ENCODE results near the gene OR51T1.
"Not testable (repeated sequence)": the region's sequence is repeated elsewhere in the genome, so short reads cannot be mapped to it uniquely, and the experiment has no call there.

OR51T1 gene, protein sequence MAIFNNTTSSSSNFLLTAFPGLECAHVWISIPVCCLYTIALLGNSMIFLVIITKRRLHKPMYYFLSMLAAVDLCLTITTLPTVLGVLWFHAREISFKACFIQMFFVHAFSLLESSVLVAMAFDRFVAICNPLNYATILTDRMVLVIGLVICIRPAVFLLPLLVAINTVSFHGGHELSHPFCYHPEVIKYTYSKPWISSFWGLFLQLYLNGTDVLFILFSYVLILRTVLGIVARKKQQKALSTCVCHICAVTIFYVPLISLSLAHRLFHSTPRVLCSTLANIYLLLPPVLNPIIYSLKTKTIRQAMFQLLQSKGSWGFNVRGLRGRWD

DNA sequence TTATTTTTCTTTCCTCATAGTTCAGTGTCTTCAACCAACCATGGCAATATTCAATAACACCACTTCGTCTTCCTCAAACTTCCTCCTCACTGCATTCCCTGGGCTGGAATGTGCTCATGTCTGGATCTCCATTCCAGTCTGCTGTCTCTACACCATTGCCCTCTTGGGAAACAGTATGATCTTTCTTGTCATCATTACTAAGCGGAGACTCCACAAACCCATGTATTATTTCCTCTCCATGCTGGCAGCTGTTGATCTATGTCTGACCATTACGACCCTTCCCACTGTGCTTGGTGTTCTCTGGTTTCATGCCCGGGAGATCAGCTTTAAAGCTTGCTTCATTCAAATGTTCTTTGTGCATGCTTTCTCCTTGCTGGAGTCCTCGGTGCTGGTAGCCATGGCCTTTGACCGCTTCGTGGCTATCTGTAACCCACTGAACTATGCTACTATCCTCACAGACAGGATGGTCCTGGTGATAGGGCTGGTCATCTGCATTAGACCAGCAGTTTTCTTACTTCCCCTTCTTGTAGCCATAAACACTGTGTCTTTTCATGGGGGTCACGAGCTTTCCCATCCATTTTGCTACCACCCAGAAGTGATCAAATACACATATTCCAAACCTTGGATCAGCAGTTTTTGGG is at the start of gene OR51T1:
OR51T1 (plus strand) TSS at position 41 of the 641 bp plus-strand sequence; CDS start at position 41, 0 bp downstream.
- DNase-seq (ENCODE audit: low read depth in 2 of 2) = no peak

DNA sequence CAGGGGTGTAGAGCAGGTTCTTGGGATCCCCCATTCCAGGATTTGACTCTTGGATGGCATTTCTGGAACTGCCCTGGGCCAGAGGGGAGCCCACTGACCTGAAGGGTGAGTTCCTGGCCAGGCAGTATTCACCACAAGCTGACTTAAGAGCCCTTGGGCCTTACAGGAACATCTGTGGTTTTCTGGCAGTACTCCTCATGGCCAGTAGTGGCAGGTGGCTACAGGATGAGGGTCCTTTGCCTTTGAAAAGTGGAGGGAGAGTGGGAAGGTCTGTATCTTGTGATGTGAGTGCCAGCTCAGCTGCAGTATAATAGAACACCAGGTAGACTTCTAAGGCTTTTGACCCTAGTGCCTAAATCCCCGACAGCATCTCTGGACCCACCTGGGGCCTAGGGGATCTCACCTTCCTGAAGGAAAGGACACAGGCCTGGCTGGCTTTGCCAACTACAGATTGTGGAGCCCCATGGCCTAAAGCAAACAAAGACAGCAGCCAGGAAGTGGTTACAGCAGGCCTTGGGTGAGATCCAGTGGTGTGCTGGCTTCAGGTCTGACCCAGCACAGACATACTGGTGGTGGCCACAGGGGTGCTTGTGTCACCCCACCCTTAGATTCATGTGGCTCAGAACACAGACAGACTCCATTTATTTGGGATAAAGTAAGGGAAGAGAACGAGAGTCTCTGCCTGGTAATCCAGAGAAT is 41.7 kb upstream of the OR51T1 start:
- DNase-seq (ENCODE audit: low read depth in 2 of 2) = no peak

DNA sequence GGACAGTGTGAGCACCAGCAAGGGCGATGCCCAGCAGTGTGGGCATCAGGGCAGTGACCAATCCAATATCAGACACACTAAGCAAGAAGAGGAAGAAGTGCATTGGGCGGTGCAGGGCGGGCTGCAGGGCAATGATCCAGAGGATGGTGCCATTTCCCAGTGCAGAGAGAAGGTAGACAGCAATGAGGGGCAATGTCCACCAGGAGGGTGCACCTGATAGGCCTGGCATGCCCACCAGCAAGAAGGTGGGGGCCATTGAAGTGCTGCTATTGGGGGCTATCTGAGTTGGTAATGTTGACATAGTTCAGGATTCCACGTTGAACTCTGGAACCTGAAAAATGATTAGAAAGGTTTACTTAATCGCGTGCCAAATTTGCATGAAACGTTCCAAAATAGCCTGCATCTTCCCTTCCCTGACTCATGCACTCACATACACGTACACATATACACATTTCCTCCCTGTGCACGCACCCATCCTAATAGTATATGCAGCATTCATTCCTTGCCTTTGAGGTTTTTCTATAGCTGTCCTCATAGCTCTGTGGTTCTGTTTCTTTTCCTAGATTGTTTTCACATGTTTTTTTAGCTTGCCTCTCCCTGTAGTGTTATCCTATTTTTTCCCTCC is 32.7 kb upstream of the OR51T1 start, which contains the start of gene OR51S1:
OR51S1 (minus strand) TSS at position 301 of the 625 bp plus-strand sequence; CDS start at position 301, 0 bp downstream.
- no peak for DNase-seq (ENCODE audit: low read depth in 2 of 2)

DNA sequence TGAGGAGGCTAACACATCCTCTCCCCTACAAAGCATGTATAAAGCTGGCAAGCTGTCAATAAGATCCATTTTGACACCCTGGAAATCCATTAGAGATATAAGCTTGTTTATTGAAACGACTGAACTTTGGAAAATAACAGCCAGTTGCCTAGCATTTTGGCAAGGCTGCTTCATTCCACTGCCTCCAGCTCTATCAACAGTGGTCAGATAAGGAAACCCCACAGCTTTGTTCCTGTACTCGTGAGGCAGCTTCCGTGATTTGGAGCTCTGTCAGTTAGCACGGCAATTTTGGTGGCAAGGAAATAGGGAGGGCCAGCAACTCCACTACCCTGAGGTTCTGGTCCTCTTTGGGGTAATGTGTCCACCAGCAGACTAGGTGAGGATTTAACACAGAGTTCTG is 30.7 kb upstream of the OR51T1 start:
- DNase-seq (ENCODE audit: low read depth in 2 of 2) = no peak

DNA sequence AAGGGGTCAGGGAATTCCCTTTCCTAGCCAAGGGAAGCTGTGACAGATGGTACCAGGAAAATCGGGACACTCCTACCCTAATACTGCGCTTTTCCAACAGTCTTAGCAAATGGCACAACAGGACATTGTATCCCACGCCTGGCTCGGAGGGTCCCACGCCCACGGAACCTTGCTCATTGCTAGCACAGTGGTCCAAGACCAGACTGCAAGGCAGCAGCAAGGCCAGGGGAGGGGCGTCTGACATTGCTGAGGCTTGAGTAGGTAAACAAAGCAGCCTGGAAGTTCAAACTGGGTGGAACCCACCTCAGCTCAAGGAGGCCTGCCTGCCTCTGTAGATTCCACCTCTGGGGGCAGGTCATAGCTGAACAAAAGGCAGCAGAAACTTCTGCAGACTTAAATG is 27.4 kb upstream of the OR51T1 start:
- not testable (repeated sequence) for DNase-seq (ENCODE audit: low read depth in 2 of 2)

DNA sequence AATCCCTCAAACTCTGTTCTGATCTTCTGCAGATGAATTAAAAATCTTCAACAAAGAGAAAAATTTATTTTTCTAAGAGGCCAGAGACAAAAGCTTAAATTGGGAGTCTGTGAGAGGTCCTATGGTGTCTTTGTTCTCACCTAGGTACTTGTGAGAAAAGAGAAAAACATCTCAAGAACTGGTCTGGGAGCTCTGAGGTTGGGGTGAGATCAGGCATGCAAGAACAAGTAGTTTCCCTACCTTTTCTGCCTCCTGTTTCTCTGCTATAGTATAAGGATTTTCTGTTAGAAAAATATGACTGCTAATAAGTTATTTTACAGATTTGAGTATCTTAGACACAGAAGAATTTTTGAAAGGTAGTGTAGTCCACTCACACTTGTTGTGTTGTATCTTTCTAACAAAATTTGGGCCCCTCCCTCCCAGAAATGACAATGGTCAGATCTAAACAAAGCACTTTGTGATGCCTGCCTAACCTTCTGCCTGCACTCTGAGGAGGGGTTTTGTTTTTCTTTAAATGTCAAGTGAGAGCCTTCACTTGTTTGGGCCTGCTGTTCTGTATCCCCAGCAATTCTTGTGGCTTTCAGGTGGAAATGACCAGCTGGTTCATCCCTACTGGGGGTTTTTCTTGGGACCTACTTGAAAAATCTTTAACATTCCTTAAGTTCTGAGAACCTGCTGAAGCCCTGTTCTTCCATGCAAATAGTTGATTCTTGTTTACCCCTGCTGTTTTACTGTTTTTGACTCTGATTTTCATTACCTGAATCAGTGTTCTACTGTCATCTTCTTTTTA is 19.1 kb upstream of the OR51T1 start:
- DNase-seq (ENCODE audit: low read depth in 2 of 2) = no peak

DNA sequence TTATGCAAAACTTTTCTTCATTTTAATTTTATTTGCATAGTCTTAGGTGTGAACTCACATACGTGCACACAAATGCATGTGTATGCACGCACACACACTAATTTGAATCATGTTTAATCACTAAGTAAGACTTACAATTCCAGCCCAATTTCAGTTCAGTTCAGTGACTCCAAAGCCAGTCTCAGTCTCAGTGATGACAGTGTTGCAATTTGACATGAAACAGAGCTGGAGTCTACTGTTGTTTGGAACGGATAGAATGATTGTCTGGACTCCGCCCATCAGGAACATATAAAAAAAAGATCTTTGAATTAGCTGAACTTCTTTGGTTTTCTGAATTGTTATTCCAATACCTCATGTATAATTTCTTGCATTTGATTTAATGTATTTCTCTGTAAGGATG is 17.8 kb upstream of the OR51T1 start:
- no peak for DNase-seq (ENCODE audit: low read depth in 2 of 2)

DNA sequence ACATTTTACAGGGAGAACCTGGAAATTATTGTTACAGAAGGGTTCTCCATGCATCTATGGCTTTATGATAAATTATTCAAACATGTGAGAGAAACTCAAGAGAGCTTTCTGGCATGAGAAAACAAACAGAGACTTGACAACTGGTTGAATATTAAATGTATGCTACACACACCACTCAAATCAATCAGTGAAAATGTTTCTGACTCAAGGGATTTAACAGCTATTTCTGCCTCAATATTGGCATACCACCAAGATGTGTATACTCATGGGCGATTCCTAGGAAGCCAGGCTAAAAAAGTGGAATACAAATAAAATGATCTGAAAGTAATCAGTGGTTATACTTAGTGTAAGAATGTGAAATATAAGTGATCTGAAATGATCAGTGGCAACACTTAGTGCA is 15.8 kb upstream of the OR51T1 start:
- DNase-seq (ENCODE audit: low read depth in 2 of 2) = no peak

DNA sequence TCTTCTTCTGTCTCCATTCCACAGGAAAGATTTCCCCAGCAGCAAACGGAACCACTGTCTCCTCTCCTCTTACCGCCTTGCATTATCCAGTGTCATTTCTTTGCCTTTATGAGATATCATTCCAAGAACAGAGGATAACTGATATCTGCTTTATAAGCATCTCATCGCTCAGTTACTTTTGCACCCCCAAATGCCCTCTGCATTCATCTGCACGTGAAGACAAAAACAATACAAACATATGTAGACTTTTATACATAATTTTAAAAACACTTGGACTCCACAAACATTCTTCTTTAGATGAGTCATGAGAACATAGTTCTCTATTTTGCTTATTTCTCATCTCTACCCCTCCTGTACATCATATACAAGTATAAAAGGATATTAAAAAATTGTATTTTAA is 512 bp upstream of the OR51T1 start:
- DNase-seq (ENCODE audit: low read depth in 2 of 2) = no peak

DNA sequence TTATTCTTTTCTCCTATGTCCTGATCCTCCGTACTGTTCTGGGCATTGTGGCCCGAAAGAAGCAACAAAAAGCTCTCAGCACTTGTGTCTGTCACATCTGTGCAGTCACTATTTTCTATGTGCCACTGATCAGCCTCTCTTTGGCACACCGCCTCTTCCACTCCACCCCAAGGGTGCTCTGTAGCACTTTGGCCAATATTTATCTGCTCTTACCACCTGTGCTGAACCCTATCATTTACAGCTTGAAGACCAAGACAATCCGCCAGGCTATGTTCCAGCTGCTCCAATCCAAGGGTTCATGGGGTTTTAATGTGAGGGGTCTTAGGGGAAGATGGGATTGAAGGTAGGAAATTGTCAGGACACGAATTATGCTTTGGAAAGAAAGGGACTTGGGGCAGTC is 843 bp downstream of the OR51T1 start:
- DNase-seq (ENCODE audit: low read depth in 2 of 2) = no peak

DNA sequence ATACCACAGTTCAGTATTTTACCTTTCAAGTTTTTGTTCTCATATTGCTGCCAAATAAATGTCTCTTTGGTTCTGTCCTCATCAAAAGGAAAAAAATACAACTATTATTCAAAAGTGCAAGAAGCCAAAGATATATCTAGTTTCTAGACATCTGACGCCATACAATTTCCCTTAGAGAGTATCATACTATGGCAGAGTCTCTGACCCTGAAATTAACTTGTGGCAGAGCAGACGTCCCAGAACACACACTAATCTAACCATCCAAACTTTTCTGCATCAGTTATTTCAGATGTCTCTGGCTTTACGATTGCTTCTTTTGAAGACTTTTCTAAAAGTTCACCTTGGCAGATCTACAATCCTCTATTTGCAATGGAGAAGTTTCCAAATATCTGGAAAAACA is 2.7 kb downstream of the OR51T1 start:
- no peak for DNase-seq (ENCODE audit: low read depth in 2 of 2)

DNA sequence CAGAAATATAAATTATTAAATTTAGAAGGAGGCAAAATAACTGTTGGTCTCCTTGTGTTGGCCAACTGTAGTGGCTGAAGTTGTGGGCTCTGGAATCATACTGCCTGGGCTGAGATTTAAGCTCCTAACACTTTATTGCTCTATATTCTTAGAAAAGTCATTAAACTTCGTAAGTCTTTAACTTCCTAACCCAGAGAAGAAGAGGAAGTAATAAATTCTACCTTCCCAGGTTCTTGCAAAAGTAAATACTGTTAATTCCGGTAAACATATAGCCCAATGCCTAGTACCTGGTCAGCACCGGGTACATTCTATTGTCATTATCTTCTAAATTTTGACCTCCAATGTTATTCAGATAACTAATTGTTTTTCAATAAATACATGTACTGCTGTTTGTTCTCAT is 4.5 kb downstream of the OR51T1 start:
- no peak for DNase-seq (ENCODE audit: low read depth in 2 of 2)

DNA sequence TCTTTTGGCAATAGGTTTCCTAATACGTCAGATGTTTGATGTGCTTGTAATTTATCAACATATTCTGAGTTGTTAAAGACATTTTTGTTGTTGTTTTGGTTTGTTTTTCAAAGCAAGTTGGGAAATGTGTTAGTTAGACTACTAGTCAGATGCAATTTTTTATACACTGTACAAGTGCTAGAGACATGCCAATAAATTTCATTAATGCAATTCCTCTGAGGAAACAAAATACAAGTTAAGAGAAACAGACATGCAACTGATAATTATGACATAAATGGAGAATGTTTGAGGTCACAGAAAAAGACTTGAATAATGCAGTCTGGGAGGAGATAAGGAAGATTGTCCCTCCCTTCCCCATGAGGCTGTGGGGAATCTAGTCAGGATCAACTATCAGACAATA is 5.9 kb downstream of the OR51T1 start:
- DNase-seq (ENCODE audit: low read depth in 2 of 2) = no peak

DNA sequence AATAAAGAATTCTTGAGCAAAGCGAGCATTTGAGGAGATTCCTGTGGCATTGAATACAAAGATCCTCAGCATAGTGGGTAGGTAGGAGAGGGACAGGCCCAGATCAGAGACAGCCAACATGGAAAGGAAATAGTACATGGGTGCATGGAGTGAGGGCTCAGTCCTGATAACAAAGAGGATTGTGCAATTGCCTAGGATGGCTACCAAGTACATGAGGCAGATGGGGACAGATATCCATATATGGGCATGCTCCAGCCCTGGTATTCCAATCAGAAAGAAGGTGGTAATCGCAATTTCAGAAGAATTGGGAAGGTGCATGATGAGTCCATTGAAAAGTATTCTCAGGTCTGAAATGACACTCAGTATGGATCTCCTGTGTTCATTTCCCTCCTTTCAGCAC is 8.6 kb downstream of the OR51T1 start:
- DNase-seq (ENCODE audit: low read depth in 2 of 2) = no peak

DNA sequence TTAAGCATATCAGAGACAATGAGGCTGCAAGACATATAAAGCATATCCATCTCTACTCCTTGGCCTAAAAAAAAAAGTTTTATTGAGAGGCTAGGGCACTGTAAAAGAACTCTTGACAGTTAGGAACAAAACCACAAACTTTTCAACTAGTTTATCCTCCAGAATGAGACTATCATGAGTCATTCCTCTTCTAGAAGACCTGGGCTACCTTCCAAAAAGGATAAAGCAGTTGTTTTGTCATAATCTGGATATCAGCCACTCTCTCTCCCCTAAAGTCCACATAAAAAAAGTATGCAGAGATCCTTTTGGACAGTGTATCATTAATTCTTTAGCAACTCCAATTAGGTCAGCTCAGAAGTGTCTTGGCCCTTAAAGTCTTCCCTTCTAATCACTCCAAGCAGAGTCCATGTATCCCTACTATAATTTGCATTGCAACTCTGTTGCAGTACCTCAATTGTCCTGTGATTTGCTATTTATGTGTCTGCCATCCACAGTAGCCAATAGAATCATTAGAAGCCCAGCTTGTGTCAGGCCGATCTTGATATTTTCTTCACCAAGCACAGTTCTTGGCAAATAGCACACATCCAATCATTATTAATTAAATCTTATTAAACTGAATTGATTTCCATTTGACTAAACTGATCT is 10.4 kb downstream of the OR51T1 start:
- DNase-seq (ENCODE audit: low read depth in 2 of 2) = no peak

DNA sequence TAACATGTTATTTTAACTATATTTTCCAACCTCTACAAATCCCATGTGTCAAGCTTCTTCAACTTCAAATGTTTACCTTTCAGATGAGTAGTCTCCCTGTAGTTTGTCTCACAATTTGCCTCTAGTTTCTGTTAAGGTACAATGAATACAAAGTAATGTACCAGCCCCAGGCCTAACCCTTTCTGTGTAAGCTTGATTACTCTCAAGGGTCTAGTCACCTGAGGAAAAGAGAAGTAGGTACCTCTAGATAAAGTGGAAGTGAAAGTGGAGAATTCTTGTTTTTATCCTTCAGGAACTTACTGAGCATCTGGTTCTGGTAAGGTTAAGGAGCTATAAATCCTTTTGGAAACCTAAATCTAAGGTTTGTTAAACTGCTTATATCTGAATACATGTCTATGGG is 21.8 kb downstream of the OR51T1 start, which contains the start of gene OR51A7:
OR51A7 (plus strand) TSS at position 300 of the 400 bp plus-strand sequence. CDS start 3,587 bp downstream, outside the sequence.
- no peak for DNase-seq (ENCODE audit: low read depth in 2 of 2)

DNA sequence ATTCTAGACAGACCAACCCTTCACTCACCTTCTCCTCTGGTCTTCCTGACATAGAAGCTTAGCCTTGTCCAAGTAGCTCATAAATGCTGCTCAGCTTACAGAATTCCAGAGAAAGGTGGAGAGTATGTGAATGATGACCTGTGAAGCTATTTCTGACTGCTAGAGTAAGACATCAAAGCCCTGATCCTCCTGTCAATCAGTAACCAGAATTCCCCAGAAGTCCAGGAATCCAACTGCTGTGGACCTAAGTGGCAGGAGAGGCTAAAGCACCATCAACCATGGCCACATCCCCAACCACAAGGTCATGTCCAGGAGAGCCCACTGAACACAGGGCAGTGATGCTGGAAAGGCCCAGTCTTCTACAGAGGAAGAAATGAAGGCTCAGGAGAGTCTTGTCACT is 34.9 kb downstream of the OR51T1 start:
- DNase-seq (ENCODE audit: low read depth in 2 of 2) = no peak

DNA sequence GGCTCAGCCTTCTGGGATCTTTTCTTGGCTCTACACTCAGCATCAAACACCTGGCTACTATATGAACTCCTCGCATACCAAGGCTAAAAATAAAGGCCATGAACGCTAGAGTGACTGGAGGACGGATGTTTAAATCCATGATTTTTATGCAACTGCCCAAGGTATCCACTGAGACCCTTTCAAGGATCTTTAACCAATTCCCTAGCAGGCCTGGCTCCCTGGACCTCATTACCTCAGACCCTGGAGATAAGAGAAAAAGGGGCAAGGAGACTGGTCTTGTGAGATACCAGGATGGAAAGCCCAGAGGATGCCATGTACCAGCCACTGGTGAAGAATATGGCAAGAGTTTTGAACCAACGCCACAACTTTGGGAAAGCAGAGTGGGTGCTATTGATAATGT is 37.5 kb downstream of the OR51T1 start, which contains the start of gene OR51G2:
OR51G2 (minus strand) TSS at position 101 of the 400 bp plus-strand sequence. CDS start 3,687 bp downstream, outside the sequence.
- no peak for DNase-seq (ENCODE audit: low read depth in 2 of 2)

DNA sequence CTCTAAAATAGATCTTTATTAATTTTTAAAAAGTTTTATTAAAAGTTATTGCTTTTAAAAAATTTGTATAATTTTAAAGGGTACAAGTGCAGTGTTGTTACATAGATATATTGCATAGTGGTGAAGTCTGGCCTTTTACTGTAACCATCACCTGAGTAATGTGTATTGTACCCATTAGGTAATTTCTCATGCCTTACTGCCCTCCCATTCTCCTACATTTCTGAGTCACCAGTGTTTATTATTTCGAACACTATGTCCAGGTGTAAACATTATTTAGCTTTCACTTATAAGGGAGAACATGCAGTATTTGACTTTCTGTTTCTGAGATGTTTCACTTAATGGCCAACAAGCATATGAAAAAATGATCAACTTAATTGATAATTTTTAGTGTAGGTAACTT is 40.1 kb downstream of the OR51T1 start:
- DNase-seq (ENCODE audit: low read depth in 2 of 2) = no peak

DNA sequence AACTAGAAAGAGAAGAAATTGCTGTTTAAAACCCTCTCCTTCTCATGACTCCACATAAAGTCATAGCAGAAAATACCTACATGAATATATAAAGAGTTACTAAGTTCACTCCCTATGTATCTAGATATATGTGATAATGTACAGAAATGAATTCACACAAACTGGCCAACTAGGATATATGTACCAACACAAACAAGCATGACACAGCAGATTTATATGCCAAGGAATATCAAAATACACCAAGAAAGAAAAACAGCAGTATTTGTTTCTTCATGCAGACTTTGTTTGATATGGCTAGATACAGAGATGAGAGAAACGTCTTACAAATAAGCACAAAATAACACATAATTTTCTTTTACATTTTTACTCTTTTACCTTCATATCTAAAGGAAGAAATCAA is 40.6 kb downstream of the OR51T1 start:
- DNase-seq (ENCODE audit: low read depth in 2 of 2) = no peak

DNA sequence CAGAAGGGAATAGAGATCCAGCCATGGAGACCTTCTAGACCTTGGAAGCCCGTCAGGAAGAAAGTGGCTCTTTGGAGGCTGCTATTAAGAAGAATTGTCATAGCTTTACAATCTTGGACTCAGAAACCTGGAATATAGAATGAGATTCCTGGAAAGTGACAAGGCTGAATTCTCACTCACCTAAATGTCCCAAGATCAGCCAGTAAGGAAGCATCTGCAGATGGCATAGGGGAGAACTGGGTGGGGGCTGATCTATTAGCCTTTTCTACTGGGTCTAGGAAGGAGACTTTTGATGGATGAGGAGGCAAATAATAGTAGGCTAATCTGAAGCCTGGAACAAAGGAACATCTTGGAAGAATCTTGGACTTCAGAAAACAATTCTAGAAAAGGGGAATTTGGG is 42.5 kb downstream of the OR51T1 start, which contains the start of gene OR51G1:
OR51G1 (minus strand) TSS at position 101 of the 400 bp plus-strand sequence; CDS start at position 101, 0 bp downstream.
- no peak for DNase-seq (ENCODE audit: low read depth in 2 of 2)
